Loucy (cell line): ENCODE measurements around the gene PLA2G4D.

ENCODE experiments used
- H2AFZ ChIP-seq: fragments of 200-600 bp; sonication (generic); 2 replicates; pipeline ENCODE4 v1.6.0; 2016; ENCODE audit warnings: antibody characterized with exemption, mild to moderate bottlenecking, low read length, moderate library complexity
- H3F3A ChIP-seq: fragments of 200-600 bp; 2 replicates; pipeline ENCODE4 v1.6.0; 2016; ENCODE audit warnings: antibody characterized with exemption, low read depth, mild to moderate bottlenecking
- H3K27me3 ChIP-seq: fragments of 200-600 bp; sonication (generic); 2 replicates; pipeline ENCODE4 v1.6.1; 2014; ENCODE audit warnings: low read length, mild to moderate bottlenecking; ENCODE audit not compliant: insufficient read depth, poor library complexity, severe bottlenecking
- H3K36me3 ChIP-seq: fragments of 200-600 bp; sonication (generic); 2 replicates; pipeline ENCODE4 v1.6.1; 2016; ENCODE audit warnings: low read length; ENCODE audit not compliant: insufficient read depth
- H3K4me1 ChIP-seq: fragments of 200-600 bp; sonication (generic); 2 replicates; pipeline ENCODE4 v1.5.1; 2014; ENCODE audit warnings: low read length, mild to moderate bottlenecking; ENCODE audit not compliant: insufficient read depth, poor library complexity, severe bottlenecking
- H3K4me2 ChIP-seq: fragments of 200-600 bp; sonication (generic); 2 replicates; pipeline ENCODE4 v1.6.0; 2014; ENCODE audit warnings: antibody characterized with exemption, low read length, low read depth, mild to moderate bottlenecking; ENCODE audit not compliant: poor library complexity, severe bottlenecking
- H3K4me3 ChIP-seq: fragments of 200-600 bp; sonication (generic); 2 replicates; pipeline ENCODE4 v1.5.1; 2014; ENCODE audit warnings: low read length, mild to moderate bottlenecking, mixed read lengths; ENCODE audit not compliant: poor library complexity, severe bottlenecking
- H3K79me2 ChIP-seq: fragments of 200-600 bp; sonication (generic); 2 replicates; pipeline ENCODE4 v1.6.1; 2014; ENCODE audit warnings: low read length; ENCODE audit not compliant: insufficient read depth
- H3K9ac ChIP-seq: fragments of 200-600 bp; sonication (generic); 2 replicates; pipeline ENCODE4 v1.6.0; 2014; ENCODE audit warnings: mild to moderate bottlenecking, low read depth, low read length, moderate library complexity; ENCODE audit not compliant: poor library complexity, severe bottlenecking
- H3K9me2 ChIP-seq: fragments of 200-600 bp; sonication (generic); replicated peaks from 2 replicates; pipeline ENCODE4 v1.6.1; 2016; ENCODE audit warnings: low read depth, low read length, mixed read lengths
- H3K9me3 ChIP-seq: fragments of 200-600 bp; sonication (generic); 2 replicates; pipeline ENCODE4 v1.6.1; 2014; ENCODE audit warnings: mild to moderate bottlenecking, antibody characterized with exemption, low read length, low read depth; ENCODE audit not compliant: insufficient read depth
- H4K20me1 ChIP-seq: fragments of 200-600 bp; sonication (generic); 2 replicates; pipeline ENCODE4 v1.6.0; 2014; ENCODE audit warnings: antibody characterized with exemption, low read length, mild to moderate bottlenecking; ENCODE audit not compliant: insufficient read depth, poor library complexity, severe bottlenecking
- CTCF ChIP-seq: fragments of 200-600 bp; sonication (generic); conservative IDR thresholded peaks from 2 replicates; pipeline ENCODE4 v1.5.1; 2014; ENCODE audit warnings: mild to moderate bottlenecking, antibody characterized with exemption, low read length
- EZH2phosphoT487 ChIP-seq: fragments of 200-600 bp; IDR thresholded peaks from 2 replicates; pipeline ENCODE4 v1.6.1; 2018; ENCODE audit warnings: antibody characterized with exemption, mild to moderate bottlenecking, moderate library complexity, borderline replicate concordance

PLA2G4D gene

GRCh38 chr15:42056934-42057798 lies 37.2 kb downstream of the PLA2G4D start:
- H3K4me3 ChIP-seq: peak overlapping the region; percentile 54
- no peaks in the 10 kb centered on the region for H3K9me2 ChIP-seq
- no peaks in the 10 kb centered on the region for H4K20me1 ChIP-seq
- H3K4me1 ChIP-seq: peaks cover 6% of the 10 kb centered on the region
- no peaks in the 10 kb centered on the region for H3K36me3 ChIP-seq
- H3K9me3 ChIP-seq: no peaks in the 10 kb centered on the region
- peak overlapping the region; percentile 60 for H3K4me2 ChIP-seq
- peak; percentile 77 for TF ChIP-seq CTCF
- TF ChIP-seq EZH2phosphoT487: no peak
- H2AFZ ChIP-seq: peak overlapping the region; percentile 92
- H3K9ac ChIP-seq: peak overlapping the region; percentile 6
- no peaks in the 10 kb centered on the region; the same call in 1 of the 2 replicates for H3F3A ChIP-seq
- no peaks in the 10 kb centered on the region for H3K27me3 ChIP-seq
- no peaks in the 10 kb centered on the region for H3K79me2 ChIP-seq

GRCh38 chr15:42053914-42054313 lies 40.4 kb downstream of the PLA2G4D start:
- H3K4me3 ChIP-seq: no peak overlapping the region
- no peak for TF ChIP-seq EZH2phosphoT487
- no peak for TF ChIP-seq CTCF
- no peak overlapping the region for H3K9ac ChIP-seq
- no peaks in the 10 kb centered on the region for H3K36me3 ChIP-seq
- H4K20me1 ChIP-seq: no peaks in the 10 kb centered on the region
- H3K79me2 ChIP-seq: no peaks in the 10 kb centered on the region
- H3K4me1 ChIP-seq: peaks cover 6% of the 10 kb centered on the region
- H3K4me2 ChIP-seq: no peak overlapping the region
- no peaks in the 10 kb centered on the region; the same call in 1 of the 2 replicates for H3F3A ChIP-seq
- no peak overlapping the region for H2AFZ ChIP-seq
- H3K27me3 ChIP-seq: no peaks in the 10 kb centered on the region
- no peaks in the 10 kb centered on the region for H3K9me2 ChIP-seq
- H3K9me3 ChIP-seq: no peaks in the 10 kb centered on the region

GRCh38 chr15:42053010-42053409 lies 41.4 kb downstream of the PLA2G4D start:
- H3K79me2 ChIP-seq: no peaks in the 10 kb centered on the region
- peaks cover 6% of the 10 kb centered on the region for H3K4me1 ChIP-seq
- H3K36me3 ChIP-seq: no peaks in the 10 kb centered on the region
- no peak for TF ChIP-seq CTCF
- no peak for TF ChIP-seq EZH2phosphoT487
- H3K4me3 ChIP-seq: no peak overlapping the region
- peak overlapping the region; percentile 60; the same call in 1 of the 2 replicates for H2AFZ ChIP-seq
- H3K4me2 ChIP-seq: no peak overlapping the region
- no peaks in the 10 kb centered on the region; the same call in 1 of the 2 replicates for H3F3A ChIP-seq
- no peaks in the 10 kb centered on the region for H3K9me3 ChIP-seq
- H4K20me1 ChIP-seq: no peaks in the 10 kb centered on the region
- no peaks in the 10 kb centered on the region for H3K27me3 ChIP-seq
- H3K9me2 ChIP-seq: no peaks in the 10 kb centered on the region
- H3K9ac ChIP-seq: no peak overlapping the region
